H1 (cell line): ENCODE data around the gene NDC80. TPM values are rescaled to one million over a fixed set of nuclear protein-coding genes. Genes with fewer than 3 reads are reported as not detected.

Experiments
- CTCF ChIA-PET: fragments of 300-600 bp; sonication (Branson Sonifier 250); formaldehyde crosslinking; loops from one replicate; lab custom pipeline; 2021; ENCODE audit not compliant: partially characterized antibody; lab: Charles Lee
- POLR2A ChIA-PET: fragments of 300-600 bp; sonication (Branson Sonifier 250); formaldehyde crosslinking; loops from one replicate; lab custom pipeline; 2021; ENCODE audit warnings: inconsistent platforms; ENCODE audit not compliant: partially characterized antibody; lab: Charles Lee
- DNase-seq, 2 experiments: peaks; one replicate each; pipeline versions ENCODE4 v3.0.0 to v3.0.0-alpha.2; 2010 to 2022; ENCODE audit warnings: low spot score in 2 of 2, low read depth in 1 of 2, mixed read lengths in 1 of 2
- FAIRE-seq: peaks from 2 replicates; lab custom pipeline; 2011; peaks lifted over from hg19 to GRCh38; lab: Jason Lieb, UNC
- H2AFZ ChIP-seq: 2 replicates; pipeline ENCODE4 v1.8.1; 2012; ENCODE audit warnings: low read length, inconsistent platforms
- H2AK5ac ChIP-seq: 2 replicates; pipeline ENCODE4 v1.6.1; 2013; ENCODE audit warnings: low read depth, low read length
- H2BK120ac ChIP-seq: replicated peaks from 2 replicates; pipeline ENCODE3; 2013; ENCODE audit warnings: low read depth, low read length, inconsistent platforms
- H2BK12ac ChIP-seq: 2 replicates; pipeline ENCODE4 v1.6.1; 2013; ENCODE audit warnings: low read depth, low read length
- H2BK15ac ChIP-seq: 2 replicates; pipeline ENCODE4 v1.6.1; 2013; ENCODE audit warnings: low read length
- H2BK20ac ChIP-seq: 2 replicates; pipeline ENCODE4 v1.6.1; 2013; ENCODE audit warnings: low read length
- H2BK5ac ChIP-seq: 2 replicates; pipeline ENCODE4 v1.6.1; 2013; ENCODE audit warnings: low read depth, low read length
- H3K14ac ChIP-seq: 2 replicates; pipeline ENCODE4 v1.6.1; 2013; ENCODE audit warnings: inconsistent platforms; ENCODE audit not compliant: insufficient read length
- H3K18ac ChIP-seq: 2 replicates; pipeline ENCODE4 v1.6.1; 2013; ENCODE audit warnings: low read length; ENCODE audit errors: extremely low read depth
- H3K23ac ChIP-seq: 2 replicates; pipeline ENCODE4 v1.6.1; 2013; ENCODE audit warnings: inconsistent platforms; ENCODE audit not compliant: insufficient read length
- H3K23me2 ChIP-seq: 2 replicates; pipeline ENCODE4 v1.6.1; 2013; ENCODE audit warnings: low read depth, low read length
- H3K27ac ChIP-seq: 2 replicates; pipeline ENCODE4 v1.6.1; 2011; ENCODE audit warnings: low read depth, low read length, inconsistent platforms
- H3K27me3 ChIP-seq, 4 experiments: replicated peaks in 1 of 4; 1 replicate in 1 of 4; 2 replicates in 3 of 4; pipeline versions ENCODE4 v1.6.1 to v1.8.1; 2011 to 2013; ENCODE audit warnings: low read length in 3 of 4, mild to moderate bottlenecking in 3 of 4, inconsistent platforms in 2 of 4, mixed read lengths in 2 of 4, moderate library complexity in 1 of 4; ENCODE audit not compliant: control insufficient read depth in 3 of 4, insufficient read depth in 3 of 4; ENCODE audit errors: extremely low read depth in 1 of 4
- H3K36me3 ChIP-seq, 4 experiments: 2 replicates each; pipeline versions ENCODE4 v1.6.1 to v1.8.1; 2011 to 2013; ENCODE audit warnings: mild to moderate bottlenecking in 4 of 4, low read length in 3 of 4, moderate library complexity in 2 of 4, control low read depth in 1 of 4, inconsistent platforms in 1 of 4; ENCODE audit not compliant: insufficient read depth in 4 of 4, control insufficient read depth in 2 of 4
- H3K4ac ChIP-seq: replicated peaks from 2 replicates; pipeline ENCODE3; 2013; ENCODE audit warnings: low read length, low read depth, mixed read lengths, inconsistent platforms; ENCODE audit not compliant: insufficient read length
- H3K4me1 ChIP-seq, 4 experiments: replicated peaks in 1 of 4; 1 replicate in 1 of 4; 2 replicates in 3 of 4; pipeline versions ENCODE4 v1.6.1 to v1.8.1; 2011 to 2013; ENCODE audit warnings: low read length in 3 of 4, inconsistent platforms in 2 of 4, mixed read lengths in 1 of 4; ENCODE audit not compliant: insufficient read depth in 4 of 4, control insufficient read depth in 3 of 4
- H3K4me2 ChIP-seq, 2 experiments: 2 replicates each; pipeline versions ENCODE4 v1.6.1 to v1.8.1; 2011 to 2013; ENCODE audit warnings: low read depth in 2 of 2, low read length in 2 of 2, control low read depth in 1 of 2, inconsistent platforms in 1 of 2, mild to moderate bottlenecking in 1 of 2; ENCODE audit not compliant: insufficient read depth in 1 of 2
- H3K4me3 ChIP-seq, 4 experiments: fragments of 200-600, 300-600 bp in 1 of 4; sonication (generic), shearing (Covaris generic), sonication (Bioruptor Twin) in 1 of 4; 2 replicates each; pipeline versions ENCODE4 v1.5.1 to v1.8.1; 2011 to 2016; ENCODE audit warnings: low read length in 4 of 4, low read depth in 3 of 4, control low read depth in 2 of 4, inconsistent platforms in 2 of 4, mild to moderate bottlenecking in 2 of 4, mixed read lengths in 1 of 4, moderate library complexity in 1 of 4; ENCODE audit not compliant: insufficient read depth in 2 of 4; ENCODE audit errors: extremely low read depth in 1 of 4
- H3K56ac ChIP-seq: replicated peaks from 2 replicates; pipeline ENCODE3; 2013; ENCODE audit warnings: low read depth, mild to moderate bottlenecking, mixed read lengths, low read length, inconsistent platforms; ENCODE audit not compliant: insufficient read length
- H3K79me1 ChIP-seq: 2 replicates; pipeline ENCODE4 v1.6.1; 2013; ENCODE audit warnings: low read depth, low read length, control low read depth
- H3K79me2 ChIP-seq, 2 experiments: 2 replicates each; pipeline versions ENCODE4 v1.6.1 to v1.8.1; 2012 to 2013; ENCODE audit warnings: low read length in 2 of 2, mild to moderate bottlenecking in 2 of 2, inconsistent platforms in 1 of 2; ENCODE audit not compliant: insufficient read depth in 2 of 2, control insufficient read depth in 1 of 2
- H3K9ac ChIP-seq, 4 experiments: replicated peaks in 1 of 4; 1 replicate in 1 of 4; 2 replicates in 3 of 4; pipeline versions ENCODE4 v1.6.1 to v1.8.1; 2011 to 2013; ENCODE audit warnings: low read depth in 3 of 4, low read length in 3 of 4, control low read depth in 2 of 4, mild to moderate bottlenecking in 2 of 4, moderate library complexity in 2 of 4, inconsistent platforms in 1 of 4; ENCODE audit errors: extremely low read depth in 1 of 4
- H3K9me3 ChIP-seq, 2 experiments: 2 replicates each; pipeline versions ENCODE4 v1.6.1 to v1.8.1; 2012 to 2013; ENCODE audit warnings: mild to moderate bottlenecking in 2 of 2, moderate library complexity in 2 of 2, control low read depth in 1 of 2, inconsistent platforms in 1 of 2, low read depth in 1 of 2, low read length in 1 of 2, mixed read lengths in 1 of 2; ENCODE audit not compliant: insufficient read depth in 2 of 2
- H4K20me1 ChIP-seq, 2 experiments: replicated peaks in 1 of 2; 2 replicates each; pipeline versions ENCODE3 to v1.8.1; 2011 to 2013; ENCODE audit warnings: inconsistent platforms in 2 of 2, low read length in 2 of 2, mild to moderate bottlenecking in 1 of 2; ENCODE audit not compliant: insufficient read depth in 2 of 2, control insufficient read depth in 1 of 2
- H4K5ac ChIP-seq: 2 replicates; pipeline ENCODE4 v1.6.1; 2013; ENCODE audit warnings: low read length, low read depth, mixed read lengths, inconsistent platforms; ENCODE audit not compliant: insufficient read length
- H4K8ac ChIP-seq: 2 replicates; pipeline ENCODE4 v1.8.0; 2013; ENCODE audit warnings: mild to moderate bottlenecking, moderate library complexity, low read length, inconsistent platforms; ENCODE audit not compliant: insufficient read depth; ENCODE audit errors: extremely low read depth
- H4K91ac ChIP-seq: replicated peaks from 2 replicates; pipeline ENCODE3; 2013; ENCODE audit warnings: low read length, mixed read lengths, inconsistent platforms; ENCODE audit not compliant: insufficient read length
- ATF2 ChIP-seq: IDR thresholded peaks from 2 replicates; pipeline ENCODE4 v1.6.1; 2012; ENCODE audit warnings: low read length, inconsistent platforms
- ATF3 ChIP-seq: IDR thresholded peaks from 2 replicates; pipeline ENCODE4 v1.6.1; 2011; ENCODE audit warnings: low read depth, mild to moderate bottlenecking, low read length; ENCODE audit not compliant: insufficient read depth
- CBX8 ChIP-seq: fragments of 300-800, 300-1000 bp; sonication (generic); IDR thresholded peaks from 2 replicates; pipeline ENCODE4 v1.7.1; 2016; ENCODE audit warnings: low read depth, low read length, borderline replicate concordance
- HDAC2 ChIP-seq, 2 experiments: fragments of 300-600 bp in 1 of 2; sonication (generic) in 1 of 2; IDR thresholded peaks; 2 replicates each; pipeline ENCODE4 v1.6.1; 2011 to 2012; ENCODE audit warnings: low read depth in 2 of 2, low read length in 2 of 2, mild to moderate bottlenecking in 2 of 2, moderate library complexity in 2 of 2, borderline replicate concordance in 1 of 2, inconsistent platforms in 1 of 2
- HDAC6 ChIP-seq: IDR thresholded peaks from one replicate; pipeline ENCODE4 v1.7.1; 2012; ENCODE audit warnings: low read depth, mild to moderate bottlenecking, inconsistent platforms, low read length, moderate library complexity
- JUN ChIP-seq: IDR thresholded peaks from 2 replicates; pipeline ENCODE4 v1.6.1; 2011; ENCODE audit warnings: low read depth, mild to moderate bottlenecking, improper control_type of control experiment, low read length
- MAFK ChIP-seq: IDR thresholded peaks from 2 replicates; pipeline ENCODE4 v1.6.1; 2012; ENCODE audit warnings: low read depth, mild to moderate bottlenecking, improper control_type of control experiment, low read length
- POU5F1 ChIP-seq: IDR thresholded peaks from 2 replicates; pipeline ENCODE4 v1.6.1; 2011; ENCODE audit warnings: low read depth, mild to moderate bottlenecking, low read length, moderate library complexity
- RAD21 ChIP-seq, 2 experiments: IDR thresholded peaks in 1 of 2; conservative IDR thresholded peaks in 1 of 2; 2 replicates each; pipeline ENCODE4 v1.6.1; 2011; ENCODE audit warnings: low read depth in 2 of 2, low read length in 2 of 2, improper control_type of control experiment in 1 of 2, inconsistent platforms in 1 of 2, mild to moderate bottlenecking in 1 of 2, moderate library complexity in 1 of 2
- USF2 ChIP-seq: IDR thresholded peaks from 2 replicates; pipeline ENCODE4 v1.6.1; 2011; ENCODE audit warnings: low read length, improper control_type of control experiment
- WGBS, 2 experiments: shearing (Covaris generic) in 1 of 2; methylation state at CpG; one replicate each; pipeline versions ENCODE4 v1.1.6 to v1.1.7; 2013 to 2015; ENCODE audit warnings: low lambda C conversion rate in 2 of 2, mixed read lengths in 2 of 2, inconsistent platforms in 1 of 2, low coverage in 1 of 2, missing lambda C conversion rate in 1 of 2; ENCODE audit not compliant: insufficient replicate concordance in 2 of 2, insufficient coverage in 1 of 2, insufficient read length in 1 of 2; ENCODE audit errors: extremely low coverage in 1 of 2, missing lambda C conversion rate in 1 of 2; 5-methylcytosine and 5-hydroxymethylcytosine counted together
- polyA plus RNA-seq, 7 experiments: library from polyadenylated mRNA; depleted of rRNA in 3 of 7; stranded (reverse) in 5 of 7; unstranded in 2 of 7; fragments of >200 nt in 5 of 7; fragments of 200-250 nt in 2 of 7; gene quantifications; 1 replicate in 5 of 7; 2 replicates in 1 of 7; 4 replicates in 1 of 7; pipeline versions ENCODE4 v1.2.1 to v1.2.3, GENCODE V29; 2011 to 2013; ENCODE audit warnings: missing spikeins in 2 of 7, mixed read lengths in 2 of 7
- total RNA-seq: library from RNA; stranded (reverse); fragmentation: NEBNext Ultra II Directional; extraction: Animal tissue kit (Norgen Biotek cat#: 25700); gene quantifications from 2 replicates; pipeline ENCODE4 v1.2.1, GENCODE V29; 2021

Gene NDC80
- total and polyA plus RNA-seq, 2 of the 8 experiments (the other 6 are each of a cell fraction or from before 2014, with no cell fraction given) = 11.0 to 45.0 TPM

- Histone ChIP-seq H4K8ac (peak overlapping the region; percentile 57; the same call in 1 of the 2 replicates), H3K79me1 (no peaks in the 10 kb centered on the region), H2BK15ac (no peak overlapping the region), H3K4me2 (no peak overlapping the region), H3K4ac (no peak overlapping the region), H2AK5ac (no peak overlapping the region), H3K23me2 (no peaks in the 10 kb centered on the region), H3K9me3 (no peaks in the 10 kb centered on the region), H3K18ac (no peak overlapping the region), H3K56ac (no peak overlapping the region), H3K9ac (no peak overlapping the region), H3K36me3 (no peaks in the 10 kb centered on the region; a peak in 3 of 8 replicates), H4K5ac (no peak overlapping the region), H3K4me1 (no peaks in the 10 kb centered on the region), H3K79me2 (no peaks in the 10 kb centered on the region), H2BK5ac (no peak overlapping the region; the same call in 1 of the 2 replicates), H4K20me1 (no peaks in the 10 kb centered on the region), H3K4me3 (no peak overlapping the region), H2BK20ac (no peak overlapping the region), H3K23ac (no peak overlapping the region), H3K27me3 (no peaks in the 10 kb centered on the region), H4K91ac (no peak overlapping the region), H2BK120ac (no peak overlapping the region), H2AFZ (no peak overlapping the region), H3K27ac (no peak overlapping the region), H2BK12ac (no peak overlapping the region), H3K14ac (no peak overlapping the region)
- ChIA-PET CTCF (interaction anchor here (0.7 to 2.9 kb wide), 4 partner anchors 9 to 872 kb away, joined by 4 to 13 read pairs (median 5); no protein-coding TSS in a partner anchor), POLR2A (no interaction called here)
- peak; percentile 19 for FAIRE-seq
- 77% methylated on average over 4 of the region's 4 CpGs; no CpG with 5 or more reads in 1 of the 2 experiments for WGBS, 2 experiments
- DNase-seq = no peak
- TF ChIP-seq POU5F1 (no peak), RAD21 (IDR thresholded peaks at IDR 0.05 in 1 of 2, conservative IDR thresholded peaks at IDR 0.05 in 1 of 2; ENCODE audit: low read depth in 2 of 2, low read length in 2 of 2) (no peak), USF2 (no peak), HDAC6 (no peak), ATF3 (no peak), HDAC2 (IDR thresholded peaks at IDR 0.05; ENCODE audit: borderline replicate concordance in 1 of 2, low read depth in 2 of 2, low read length in 2 of 2) (no peak), MAFK (no peak), CBX8 (no peak), ATF2 (no peak), JUN (no peak)
Observed at GRCh38 chr18:2555895-2556294, 15.5 kb upstream of the NDC80 start.
